Pancreas (tissue), 10 donors: Measurements from ENCODE around the gene ALPG. TPM values are rescaled to one million over a fixed set of nuclear protein-coding genes. Genes with fewer than 3 reads are reported as not detected.

Experiments
- ATAC-seq, 4 donors: fragments of 200-7000 bp; cut with Tn5 transposase; one replicate each; pipeline versions ENCODE4 v1.8.0 to v1.9.1; 2020; ENCODE audit warnings: mild to moderate bottlenecking in 4 of 4, moderate library complexity in 4 of 4
- DNase-seq, 6 donors: peaks; one replicate each; pipeline ENCODE4 v3.0.0-alpha.2; 2020
- FAIRE-seq: peaks from 2 replicates; lab custom pipeline; 2012; peaks lifted over from hg19 to GRCh38; lab: Jason Lieb, UNC
- H3K27ac ChIP-seq, 4 donors: fragments of 200-600 bp; sonication (generic); 1 replicate in 3 of 4; 2 replicates in 1 of 4; pipeline versions ENCODE4 v1.5.0 to v1.8.0; 2020
- H3K27me3 ChIP-seq, 4 donors: fragments of 200-600 bp; one replicate each; pipeline ENCODE4 v1.8.0; 2021
- H3K36me3 ChIP-seq, 3 donors: fragments of 200-600 bp; sonication (generic) in 1 of 3; one replicate each; pipeline versions ENCODE4 v1.5.0 to v1.8.0; 2020 to 2021
- H3K4me1 ChIP-seq, 3 donors: fragments of 200-600 bp; one replicate each; pipeline ENCODE4 v1.8.0; 2021
- H3K4me3 ChIP-seq, 4 donors: fragments of 200-600 bp; sonication (generic) in 2 of 4; one replicate each; pipeline versions ENCODE4 v1.5.0 to v1.8.0; 2020 to 2021
- H3K9me3 ChIP-seq, 4 donors: fragments of 200-600 bp; one replicate each; pipeline ENCODE4 v1.8.0; 2021
- CTCF ChIP-seq, 4 donors: fragments of 200-600 bp; sonication (generic) in 3 of 4; IDR thresholded peaks; one replicate each; pipeline versions ENCODE4 v1.5.0 to v1.8.0; 2021; ENCODE audit warnings: antibody characterized with exemption in 4 of 4
- WGBS, 2 donors: extraction: QIAGEN DNeasy Blood & Tissue Kit; methylation state at CpG; one replicate each; pipeline ENCODE4 v1.1.7; 2013; 5-methylcytosine and 5-hydroxymethylcytosine counted together
- intact Hi-C, 3 donors: fragments of 100-400 bp; cut with DNase I; formaldehyde crosslinking; loops; one replicate each; pipeline versions ENCODE4 v1.11.1 to v1.14.2; 2022
- polyA plus RNA-seq, 2 donors: library from polyadenylated mRNA; stranded (reverse); fragments of 200-250 nt; gene quantifications; one replicate each; pipeline ENCODE4 v1.2.3, GENCODE V29; 2013
- total RNA-seq, 6 donors: library from RNA; stranded (reverse); fragmentation: NEBNext Ultra II Directional in 4 of 6; extraction: Animal tissue kit (Norgen Biotek cat#: 25700) in 4 of 6; gene quantifications; one replicate each; pipeline versions ENCODE4 v1.2.1 to v1.2.4, GENCODE V29; 2021 to 2023
- donor health status: healthy with polysubstance abuse.
- donor health status: DM: no; HTN: no; CAD: no; lungs with moderate emphysema.
- donor health status: DM: no; HTN: no; CAD: no.
- donor health status: control.
- donor health status: control.
- donor health status: Bipolar disorder and iron deficiency.
- donor health status: DM: yes; HTN: yes; CAD: no.
- donor health status: DM: no; HTN: no; CAD: no.
- donor health status: DM: no; HTN: no; CAD: no.
- donor health status: DM: yes; HTN: yes; CAD: no.

ALPG gene
- total and polyA plus RNA-seq, 8 donors = not detected

DNA sequence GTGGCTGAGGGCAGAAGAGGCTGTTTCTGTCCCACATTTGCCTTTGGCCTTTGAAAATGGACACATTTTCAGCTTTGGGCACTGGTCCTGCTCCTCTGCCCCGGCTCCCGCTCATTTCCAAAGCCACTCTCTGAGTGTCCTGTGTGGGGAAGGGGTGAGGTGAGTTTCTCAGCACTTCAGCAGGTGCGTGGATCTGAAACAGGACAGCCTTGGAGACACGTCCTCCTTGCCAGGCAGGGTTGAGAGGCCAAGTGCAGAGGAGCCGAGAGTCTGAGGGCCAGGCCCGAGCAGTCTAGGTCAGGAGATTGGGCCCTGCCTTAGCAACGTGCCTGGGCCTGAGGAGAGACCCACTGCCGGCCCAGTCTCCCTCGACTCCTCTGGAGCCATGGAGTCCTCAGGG, 27.4 kb downstream of the ALPG start:
- no peak for TF ChIP-seq CTCF (IDR thresholded peaks at IDR 0.05)
- 79 to 82% methylated on average over 9 of the region's 9 CpGs for WGBS, 2 donors
- Histone ChIP-seq H3K27me3 (peaks cover 0 to under 1% (median 0%) of the 10 kb centered on the region in 4 donors), H3K27ac (no peak overlapping the region), H3K36me3 (no peaks in the 10 kb centered on the region), H3K9me3 (no peaks in the 10 kb centered on the region), H3K4me1 (no peaks in the 10 kb centered on the region), H3K4me3 (no peak overlapping the region)
- DNase-seq (no peak), FAIRE-seq (no peak), ATAC-seq (no peak)
- intact Hi-C loops = loop anchor here in 2 of 3 donors (10.0 kb wide), 2 partner anchors 99 to 529 kb away; no protein-coding TSS in a partner anchor

GRCh38 chr2:232434563-232435374, 28.1 kb downstream of the ALPG start:
- 84 to 92% methylated on average over 11 to 12 of the region's 12 CpGs for WGBS, 2 donors
- intact Hi-C loops = loop anchor here in 2 of 3 donors (5.0 to 10.0 kb wide), 3 partner anchors 100 to 530 kb away; no protein-coding TSS in a partner anchor

GRCh38 chr2:232435375-232435648, 28.7 kb downstream of the ALPG start:
- H3K27me3 ChIP-seq = no peaks in the 10 kb centered on the region
- WGBS, 2 donors = 84 to 87% methylated on average over 4 of the region's 4 CpGs

More at GRCh38 chr2:232434563-232435374, 28.1 kb downstream of the ALPG start:
- Histone ChIP-seq H3K36me3 (no peaks in the 10 kb centered on the region), H3K27me3 (no peaks in the 10 kb centered on the region), H3K27ac (no peak overlapping the region), H3K4me1 (no peaks in the 10 kb centered on the region), H3K9me3 (no peaks in the 10 kb centered on the region), H3K4me3 (no peak overlapping the region)
- FAIRE-seq (no peak), DNase-seq (peak in 1 of 6 donors; percentile 50), ATAC-seq (no peak)
- TF ChIP-seq CTCF (IDR thresholded peaks at IDR 0.05) = no peak

GRCh38 chr2:232435805-232436204, 29.2 kb downstream of the ALPG start:
- ATAC-seq = no peak
- intact Hi-C loops = loop anchor here in 2 of 3 donors (5.0 to 10.0 kb wide), 3 partner anchors 101 to 531 kb away; no protein-coding TSS in a partner anchor

More at GRCh38 chr2:232435375-232435648, 28.7 kb downstream of the ALPG start:
- Histone ChIP-seq H3K27ac (no peak overlapping the region), H3K4me1 (no peaks in the 10 kb centered on the region), H3K4me3 (no peak overlapping the region), H3K36me3 (no peaks in the 10 kb centered on the region), H3K9me3 (no peaks in the 10 kb centered on the region)
- no peak for ATAC-seq
- no peak for TF ChIP-seq CTCF (IDR thresholded peaks at IDR 0.05)
- DNase-seq = no peak
- intact Hi-C loops = loop anchor here in 2 of 3 donors (5.0 to 10.0 kb wide), 3 partner anchors 101 to 531 kb away; no protein-coding TSS in a partner anchor
- FAIRE-seq = no peak

More at GRCh38 chr2:232435805-232436204, 29.2 kb downstream of the ALPG start:
- WGBS, 2 donors = 81 to 82% methylated on average over 7 of the region's 7 CpGs
- no peak for TF ChIP-seq CTCF (IDR thresholded peaks at IDR 0.05)
- H3K9me3 ChIP-seq = no peaks in the 10 kb centered on the region
- no peak overlapping the region for H3K4me3 ChIP-seq
- H3K4me1 ChIP-seq = no peaks in the 10 kb centered on the region
- H3K27me3 ChIP-seq = no peaks in the 10 kb centered on the region
- no peak for FAIRE-seq
- DNase-seq = no peak
- no peak overlapping the region for H3K27ac ChIP-seq
- no peaks in the 10 kb centered on the region for H3K36me3 ChIP-seq
